Neural progenitor cell (in vitro differentiated cells): ENCODE data around the gene ZNF827.

Experiments used
- EZH2 ChIP-seq: fragments of 200-600 bp; sonication (generic); IDR thresholded peaks from 2 replicates; pipeline ENCODE4 v1.6.1; 2017; ENCODE audit warnings: antibody characterized with exemption, mild to moderate bottlenecking, moderate library complexity
- EZH2phosphoT487 ChIP-seq: fragments of 200-600 bp; sonication (generic); IDR thresholded peaks from 2 replicates; pipeline ENCODE4 v1.6.1; 2017; ENCODE audit warnings: antibody characterized with exemption
- TF ChIP-seq, protein P1 (sequence below): fragments of 200-600 bp; sonication (generic); IDR thresholded peaks from 2 replicates; pipeline ENCODE4 v1.5.1; 2017; ENCODE audit warnings: antibody characterized with exemption, mild to moderate bottlenecking

DNA sequence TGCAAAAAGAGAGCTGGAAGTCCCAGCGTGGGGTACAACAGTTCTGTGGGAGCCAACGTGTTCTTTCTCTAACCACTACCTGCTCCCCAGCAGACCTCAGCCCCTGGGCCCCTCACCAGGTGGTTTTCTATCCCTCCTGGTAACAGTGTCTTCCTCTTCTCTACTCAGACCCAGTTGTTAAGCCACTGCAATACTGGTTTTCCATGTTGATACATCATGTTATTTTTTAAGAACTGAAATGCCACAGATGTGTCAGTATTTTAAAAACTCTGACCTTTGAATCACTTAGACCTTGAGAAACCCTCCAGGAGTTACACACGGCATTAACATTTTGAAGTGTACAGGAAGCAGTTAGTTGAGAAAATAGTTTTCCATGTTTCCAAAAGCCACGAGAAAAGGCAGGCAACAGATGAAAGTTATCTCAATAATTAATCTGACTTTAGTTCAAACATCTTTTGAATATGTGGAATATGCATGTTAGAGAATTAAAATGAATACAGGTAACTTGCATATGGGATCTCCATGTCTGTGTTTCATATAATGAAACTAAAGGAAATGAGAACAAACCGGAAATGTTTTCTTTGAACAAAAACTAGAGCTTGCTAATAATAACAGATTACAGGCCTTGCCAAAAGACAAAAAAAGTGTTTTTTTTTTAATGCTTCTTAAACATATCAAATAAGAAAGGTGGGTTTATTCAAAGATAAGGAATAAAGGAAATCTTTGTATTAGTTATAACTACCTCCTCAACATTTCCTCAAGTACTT, 108.8 kb downstream of the ZNF827 start:
- TF ChIP-seq, protein P1, sequence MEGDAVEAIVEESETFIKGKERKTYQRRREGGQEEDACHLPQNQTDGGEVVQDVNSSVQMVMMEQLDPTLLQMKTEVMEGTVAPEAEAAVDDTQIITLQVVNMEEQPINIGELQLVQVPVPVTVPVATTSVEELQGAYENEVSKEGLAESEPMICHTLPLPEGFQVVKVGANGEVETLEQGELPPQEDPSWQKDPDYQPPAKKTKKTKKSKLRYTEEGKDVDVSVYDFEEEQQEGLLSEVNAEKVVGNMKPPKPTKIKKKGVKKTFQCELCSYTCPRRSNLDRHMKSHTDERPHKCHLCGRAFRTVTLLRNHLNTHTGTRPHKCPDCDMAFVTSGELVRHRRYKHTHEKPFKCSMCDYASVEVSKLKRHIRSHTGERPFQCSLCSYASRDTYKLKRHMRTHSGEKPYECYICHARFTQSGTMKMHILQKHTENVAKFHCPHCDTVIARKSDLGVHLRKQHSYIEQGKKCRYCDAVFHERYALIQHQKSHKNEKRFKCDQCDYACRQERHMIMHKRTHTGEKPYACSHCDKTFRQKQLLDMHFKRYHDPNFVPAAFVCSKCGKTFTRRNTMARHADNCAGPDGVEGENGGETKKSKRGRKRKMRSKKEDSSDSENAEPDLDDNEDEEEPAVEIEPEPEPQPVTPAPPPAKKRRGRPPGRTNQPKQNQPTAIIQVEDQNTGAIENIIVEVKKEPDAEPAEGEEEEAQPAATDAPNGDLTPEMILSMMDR: no peak
- no peak for TF ChIP-seq EZH2
- TF ChIP-seq EZH2phosphoT487: no peak
